Measurements from ENCODE around the gene STAU1.
"Not testable (repeated sequence)": the region's sequence is repeated elsewhere in the genome, so short reads cannot be mapped to it uniquely, and the experiment has no call there.

Gene STAU1

GRCh38 chr20:49199729-49200293 is 11.7 kb upstream of the STAU1 start:
- no peak for DNase-seq

GRCh38 chr20:49192944-49193518 is 4.9 kb upstream of the STAU1 start:
- DNase-seq, result not testable (repeated sequence)

- no peak for DNase-seq
Measured at GRCh38 chr20:49187330-49187850, 744 bp downstream of the STAU1 start.

GRCh38 chr20:49186535-49187329 is 1.4 kb downstream of the STAU1 start:
- DNase-seq, result peak; percentile 34

GRCh38 chr20:49185071-49185761 is 2.9 kb downstream of the STAU1 start:
- DNase-seq, result no peak

- DNase-seq, result no peak
Measured at GRCh38 chr20:49184691-49185070, 3.5 kb downstream of the STAU1 start.

- not testable (repeated sequence) for DNase-seq
Measured at GRCh38 chr20:49184084-49184501, 4.0 kb downstream of the STAU1 start.

- no peak for DNase-seq
Measured at GRCh38 chr20:49183444-49183843, 4.7 kb downstream of the STAU1 start.

- DNase-seq, result no peak
Measured at GRCh38 chr20:49181265-49181877, 6.8 kb downstream of the STAU1 start.

- DNase-seq, result no peak
Measured at GRCh38 chr20:49179368-49180277, 8.5 kb downstream of the STAU1 start.

GRCh38 chr20:49174183-49174582 is 14.0 kb downstream of the STAU1 start:
- no peak for DNase-seq

- no peak for DNase-seq
Measured at GRCh38 chr20:49172413-49172812, 15.7 kb downstream of the STAU1 start.

- DNase-seq, result no peak
Measured at GRCh38 chr20:49171909-49172308, 16.2 kb downstream of the STAU1 start.

GRCh38 chr20:49170714-49171113 is 17.4 kb downstream of the STAU1 start:
- no peak for DNase-seq

- no peak for DNase-seq
Measured at GRCh38 chr20:49169547-49169946, 18.6 kb downstream of the STAU1 start.

- not testable (repeated sequence) for DNase-seq
Measured at GRCh38 chr20:49168864-49169263, 19.3 kb downstream of the STAU1 start.

GRCh38 chr20:49167811-49168507 is 20.2 kb downstream of the STAU1 start:
- no peak for DNase-seq

GRCh38 chr20:49166534-49167449 is 21.3 kb downstream of the STAU1 start:
- no peak for DNase-seq

GRCh38 chr20:49165611-49166010 is 22.5 kb downstream of the STAU1 start:
- DNase-seq, result no peak

GRCh38 chr20:49163696-49164095 is 24.4 kb downstream of the STAU1 start:
- DNase-seq, result no peak
